Hepatocyte (in vitro differentiated cells): Measurements from ENCODE around the gene RBMS1.

Source experiments
- CTCF ChIP-seq: fragments of 200-600 bp; sonication (generic); IDR thresholded peaks from 2 replicates; pipeline ENCODE4 v1.5.1; 2016; ENCODE audit warnings: antibody characterized with exemption, mild to moderate bottlenecking; ENCODE audit not compliant: poor library complexity
- EZH2 ChIP-seq: fragments of 200-600 bp; sonication (generic); IDR thresholded peaks from 2 replicates; pipeline ENCODE4 v1.6.1; 2016; ENCODE audit warnings: antibody characterized with exemption, mild to moderate bottlenecking, borderline replicate concordance
- EZH2phosphoT487 ChIP-seq: fragments of 200-600 bp; sonication (generic); IDR thresholded peaks from one replicate; pipeline ENCODE4 v1.6.1; 2018; ENCODE audit warnings: antibody characterized with exemption, mild to moderate bottlenecking, low read depth, moderate library complexity; ENCODE audit not compliant: unreplicated experiment, severe bottlenecking

- TF ChIP-seq CTCF (no peak), EZH2 (no peak), EZH2phosphoT487 (no peak)
These were observed 186.6 kb downstream of the RBMS1 start for GRCh38 chr2:160306985-160307384.
